Stimulated activated CD4-positive, alpha-beta T cell treated with anti-CD3 and anti-CD28 coated beads, Interleukin-4, amount 100 ng/mL, for 1 hour (primary cell): ENCODE results near the gene BRIP1.
"Not testable (repeated sequence)": the region's sequence is repeated elsewhere in the genome, so short reads cannot be mapped to it uniquely, and the experiment has no call there.

Experiments
- DNase-seq: peaks from one replicate; pipeline ENCODE4 v3.0.0-alpha.2; 2020

The BRIP1 gene

GRCh38 chr17:61826866-61827265, 36.5 kb downstream of the BRIP1 start:
- not testable (repeated sequence) for DNase-seq

- DNase-seq, result not testable (repeated sequence)
Observed at GRCh38 chr17:61826198-61826597, 37.1 kb downstream of the BRIP1 start.

- no peak for DNase-seq
Observed at GRCh38 chr17:61825448-61826137, 37.7 kb downstream of the BRIP1 start.

- no peak for DNase-seq
Observed at GRCh38 chr17:61822326-61823285, 40.7 kb downstream of the BRIP1 start.

- DNase-seq, result no peak
Observed at GRCh38 chr17:61821655-61822054, 41.7 kb downstream of the BRIP1 start.

GRCh38 chr17:61819265-61819664, 44.1 kb downstream of the BRIP1 start:
- not testable (repeated sequence) for DNase-seq

- DNase-seq, result no peak
Observed at GRCh38 chr17:61818225-61818624, 45.1 kb downstream of the BRIP1 start.

- no peak for DNase-seq
Observed at GRCh38 chr17:61817452-61817851, 45.9 kb downstream of the BRIP1 start.

- DNase-seq, result no peak
Observed at GRCh38 chr17:61816538-61816937, 46.8 kb downstream of the BRIP1 start.

GRCh38 chr17:61815863-61816503, 47.3 kb downstream of the BRIP1 start:
- DNase-seq, result no peak

- DNase-seq, result no peak
Observed at GRCh38 chr17:61814485-61814884, 48.8 kb downstream of the BRIP1 start.

- DNase-seq, result no peak
Observed at GRCh38 chr17:61813211-61813610, 50.1 kb downstream of the BRIP1 start.

- no peak for DNase-seq
Observed at GRCh38 chr17:61812747-61813146, 50.6 kb downstream of the BRIP1 start.

GRCh38 chr17:61809816-61810392, 53.4 kb downstream of the BRIP1 start:
- DNase-seq, result no peak

GRCh38 chr17:61808442-61808841, 54.9 kb downstream of the BRIP1 start:
- no peak for DNase-seq

GRCh38 chr17:61806936-61807335, 56.4 kb downstream of the BRIP1 start:
- DNase-seq, result no peak

- DNase-seq, result no peak
Observed at GRCh38 chr17:61806081-61806828, 57.1 kb downstream of the BRIP1 start.

- no peak for DNase-seq
Observed at GRCh38 chr17:61805399-61805798, 57.9 kb downstream of the BRIP1 start.

- DNase-seq, result no peak
Observed at GRCh38 chr17:61803796-61804195, 59.5 kb downstream of the BRIP1 start.

- DNase-seq, result no peak
Observed at GRCh38 chr17:61803216-61803615, 60.1 kb downstream of the BRIP1 start.

GRCh38 chr17:61799812-61800484, 63.4 kb downstream of the BRIP1 start:
- DNase-seq, result no peak

- no peak for DNase-seq
Observed at GRCh38 chr17:61797283-61797682, 66.0 kb downstream of the BRIP1 start.
